Activated CD4-positive, alpha-beta T cell treated with anti-CD3 and anti-CD28 coated beads, Interleukin-2, amount 10 ng/mL, durations not matched to agents 24 days and 14 days (primary cell): ENCODE measurements around the gene C4orf36. TPM values are rescaled to one million over a fixed set of nuclear protein-coding genes. Genes with fewer than 3 reads are reported as not detected.

Source experiments
- DNase-seq: peaks from one replicate; pipeline ENCODE4 v3.0.0; 2022
- H3K27ac Mint-ChIP-seq: one replicate; pipeline ENCODE4 v1.8.0; 2022; ENCODE audit warnings: mild to moderate bottlenecking, mixed read lengths
- H3K27me3 Mint-ChIP-seq: one replicate; pipeline ENCODE4 v1.8.0; 2022; ENCODE audit warnings: mixed read lengths
- H3K36me3 Mint-ChIP-seq: one replicate; pipeline ENCODE4 v1.8.0; 2022; ENCODE audit warnings: low read depth, mild to moderate bottlenecking, mixed read lengths
- H3K4me1 Mint-ChIP-seq: one replicate; pipeline ENCODE4 v1.8.0; 2021; ENCODE audit warnings: mixed read lengths
- H3K4me3 Mint-ChIP-seq: one replicate; pipeline ENCODE4 v1.8.0; 2022; ENCODE audit warnings: mild to moderate bottlenecking, moderate library complexity, mixed read lengths
- H3K9me3 Mint-ChIP-seq: one replicate; pipeline ENCODE4 v1.8.0; 2021; ENCODE audit warnings: mixed read lengths
- intact Hi-C: fragments of 100-400 bp; cut with micrococcal nuclease; formaldehyde crosslinking; loops from one replicate; pipeline ENCODE4 v1.15.1; 2023
- total RNA-seq: library from RNA; stranded (reverse); gene quantifications from 2 replicates; pipeline ENCODE4 v1.2.3, GENCODE V29; 2022

The C4orf36 gene
- total RNA-seq, 1 donor from 2014 or later: not detected

- Mint-ChIP-seq H3K27me3 (peaks cover 3% of the 10 kb centered on the region), H3K4me3 (no peak overlapping the region), H3K9me3 (no peaks in the 10 kb centered on the region), H3K36me3 (no peaks in the 10 kb centered on the region), H3K27ac (no peak overlapping the region), H3K4me1 (no peaks in the 10 kb centered on the region)
- intact Hi-C loops: no loop called here
- no peak for DNase-seq
Measured at GRCh38 chr4:86857341-86858052, 34.7 kb downstream of the C4orf36 start.

GRCh38 chr4:86856896-86857295 lies 35.3 kb downstream of the C4orf36 start:
- no peaks in the 10 kb centered on the region for H3K4me1 Mint-ChIP-seq
- no peaks in the 10 kb centered on the region for H3K9me3 Mint-ChIP-seq
- H3K27ac Mint-ChIP-seq: no peak overlapping the region
- no peaks in the 10 kb centered on the region for H3K36me3 Mint-ChIP-seq
- peaks cover 3% of the 10 kb centered on the region for H3K27me3 Mint-ChIP-seq
- no peak overlapping the region for H3K4me3 Mint-ChIP-seq
- DNase-seq: no peak
- intact Hi-C loops: no loop called here

DNA sequence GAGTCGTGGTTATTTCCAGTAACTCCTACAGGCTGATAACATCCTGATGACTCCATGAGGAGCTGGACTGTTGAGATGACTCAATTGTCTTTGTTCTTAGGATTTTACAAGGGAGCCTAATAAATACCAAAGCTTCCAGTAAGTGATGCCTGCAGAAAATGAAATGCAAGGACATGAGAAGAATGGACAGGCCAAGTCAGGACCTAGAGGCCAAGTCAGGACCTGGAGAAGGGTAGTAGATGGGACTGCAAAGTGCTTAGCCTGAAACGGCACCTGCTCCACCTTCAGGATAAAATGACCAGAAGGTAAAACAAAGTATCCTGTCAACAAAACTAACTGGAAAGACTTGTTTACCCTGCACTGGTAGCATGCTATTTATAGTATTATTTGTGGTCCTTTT lies 36.6 kb downstream of the C4orf36 start:
- peaks cover 3% of the 10 kb centered on the region for H3K27me3 Mint-ChIP-seq
- no peak overlapping the region for H3K4me3 Mint-ChIP-seq

GRCh38 chr4:86853209-86853608 lies 39.0 kb downstream of the C4orf36 start:
- H3K27ac Mint-ChIP-seq: no peak overlapping the region
- H3K4me1 Mint-ChIP-seq: no peaks in the 10 kb centered on the region
- no peaks in the 10 kb centered on the region for H3K36me3 Mint-ChIP-seq
- no peak for DNase-seq
- intact Hi-C loops: no loop called here
- no peak overlapping the region for H3K4me3 Mint-ChIP-seq
- peaks cover 6% of the 10 kb centered on the region for H3K27me3 Mint-ChIP-seq
- H3K9me3 Mint-ChIP-seq: no peaks in the 10 kb centered on the region

More for the DNA sequence above, 36.6 kb downstream of the C4orf36 start:
- no peak for DNase-seq
- H3K36me3 Mint-ChIP-seq: no peaks in the 10 kb centered on the region
- intact Hi-C loops: no loop called here
- no peak overlapping the region for H3K27ac Mint-ChIP-seq
- no peaks in the 10 kb centered on the region for H3K4me1 Mint-ChIP-seq
- no peaks in the 10 kb centered on the region for H3K9me3 Mint-ChIP-seq

GRCh38 chr4:86848732-86849619 lies 43.2 kb downstream of the C4orf36 start, which contains the start of gene SLC10A6:
Gene SLC10A6 (minus strand): TSS chr4:86849384. CDS start chr4:86849115, 269 bp downstream.
- Mint-ChIP-seq H3K27ac (no peak within 1 kb of the TSS), H3K27me3 (peaks cover 3% of the 10 kb centered on the region), H3K36me3 (no peaks in the 10 kb centered on the region), H3K4me1 (no peaks in the 10 kb centered on the region), H3K9me3 (no peaks in the 10 kb centered on the region), H3K4me3 (no peak within 1 kb of the TSS)
- intact Hi-C loops: no loop called here
- DNase-seq: no peak

- H3K4me3 Mint-ChIP-seq: no peak overlapping the region
- intact Hi-C loops: no loop called here
- DNase-seq: no peak
- H3K27me3 Mint-ChIP-seq: peaks cover 3% of the 10 kb centered on the region
- H3K27ac Mint-ChIP-seq: no peak overlapping the region
- H3K4me1 Mint-ChIP-seq: no peaks in the 10 kb centered on the region
- no peaks in the 10 kb centered on the region for H3K36me3 Mint-ChIP-seq
- no peaks in the 10 kb centered on the region for H3K9me3 Mint-ChIP-seq
Measured at GRCh38 chr4:86848136-86848535, 44.1 kb downstream of the C4orf36 start.

DNA sequence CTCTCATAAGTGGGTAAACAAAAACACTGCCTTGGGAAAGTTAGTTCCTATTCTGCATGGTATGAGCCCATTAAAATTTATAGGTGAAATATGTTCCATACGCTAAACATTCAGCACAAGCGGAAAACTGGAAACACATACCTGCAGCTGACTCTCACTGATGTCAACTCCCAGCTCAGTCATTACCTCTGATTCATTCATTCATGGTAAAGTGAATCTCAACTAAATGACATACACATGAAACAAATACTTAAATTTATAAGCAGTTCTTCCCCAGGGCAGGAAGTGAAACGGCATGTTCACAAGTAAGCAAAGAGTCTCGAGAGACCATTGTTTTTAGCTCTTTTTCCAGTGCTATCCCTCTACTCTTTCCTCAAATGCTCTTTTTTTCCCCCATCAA lies 44.7 kb downstream of the C4orf36 start:
- Mint-ChIP-seq H3K36me3 (no peaks in the 10 kb centered on the region), H3K4me3 (no peak overlapping the region), H3K9me3 (no peaks in the 10 kb centered on the region), H3K27me3 (peaks cover 3% of the 10 kb centered on the region), H3K27ac (no peak overlapping the region), H3K4me1 (no peaks in the 10 kb centered on the region)
- no peak for DNase-seq
- intact Hi-C loops: no loop called here

GRCh38 chr4:86846921-86847320 lies 45.3 kb downstream of the C4orf36 start:
- no peak overlapping the region for H3K4me3 Mint-ChIP-seq
- H3K4me1 Mint-ChIP-seq: no peaks in the 10 kb centered on the region
- peaks cover 3% of the 10 kb centered on the region for H3K27me3 Mint-ChIP-seq
- intact Hi-C loops: no loop called here
- no peak overlapping the region for H3K27ac Mint-ChIP-seq
- no peaks in the 10 kb centered on the region for H3K9me3 Mint-ChIP-seq
- DNase-seq: no peak
- no peaks in the 10 kb centered on the region for H3K36me3 Mint-ChIP-seq

- H3K9me3 Mint-ChIP-seq: no peaks in the 10 kb centered on the region
- no peak for DNase-seq
- peaks cover 3% of the 10 kb centered on the region for H3K27me3 Mint-ChIP-seq
- H3K36me3 Mint-ChIP-seq: no peaks in the 10 kb centered on the region
- no peaks in the 10 kb centered on the region for H3K4me1 Mint-ChIP-seq
- intact Hi-C loops: no loop called here
- no peak overlapping the region for H3K27ac Mint-ChIP-seq
- H3K4me3 Mint-ChIP-seq: no peak overlapping the region
Measured at GRCh38 chr4:86845593-86845992, 46.6 kb downstream of the C4orf36 start.

- Mint-ChIP-seq H3K27ac (no peak overlapping the region), H3K36me3 (no peaks in the 10 kb centered on the region), H3K27me3 (no peaks in the 10 kb centered on the region), H3K9me3 (no peaks in the 10 kb centered on the region), H3K4me3 (no peak overlapping the region), H3K4me1 (no peaks in the 10 kb centered on the region)
- intact Hi-C loops: no loop called here
- DNase-seq: no peak
Measured at GRCh38 chr4:86841309-86841708, 50.9 kb downstream of the C4orf36 start.

- no peaks in the 10 kb centered on the region for H3K4me1 Mint-ChIP-seq
- no peaks in the 10 kb centered on the region for H3K36me3 Mint-ChIP-seq
- intact Hi-C loops: no loop called here
- H3K27me3 Mint-ChIP-seq: no peaks in the 10 kb centered on the region
- H3K9me3 Mint-ChIP-seq: no peaks in the 10 kb centered on the region
- no peak for DNase-seq
- no peak overlapping the region for H3K27ac Mint-ChIP-seq
- no peak overlapping the region for H3K4me3 Mint-ChIP-seq
Measured at GRCh38 chr4:86840858-86841257, 51.4 kb downstream of the C4orf36 start.

GRCh38 chr4:86837691-86838503 lies 54.3 kb downstream of the C4orf36 start:
- intact Hi-C loops: no loop called here

DNA sequence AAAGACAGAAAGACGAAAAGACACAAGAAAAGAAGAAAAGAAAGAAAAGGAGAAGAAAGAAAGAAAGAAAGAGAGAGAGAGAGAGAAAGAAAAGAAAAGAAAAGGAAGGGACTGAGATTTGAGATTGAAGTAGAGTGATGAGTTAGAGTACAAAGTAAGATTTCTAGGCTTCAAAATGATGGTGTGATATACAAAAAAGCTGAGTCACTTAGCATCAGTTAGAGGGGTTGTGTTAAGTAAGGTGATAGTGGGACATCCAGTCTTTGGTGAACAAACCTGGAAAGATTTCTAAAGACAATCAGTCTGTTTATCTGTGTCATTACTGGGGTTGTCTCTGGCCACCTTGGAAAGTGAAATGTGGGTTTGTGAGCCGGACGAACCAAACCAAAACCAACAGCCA lies 56.5 kb downstream of the C4orf36 start:
- H3K4me1 Mint-ChIP-seq: no peaks in the 10 kb centered on the region
- DNase-seq: no peak
- no peak overlapping the region for H3K27ac Mint-ChIP-seq
- intact Hi-C loops: no loop called here
- no peaks in the 10 kb centered on the region for H3K9me3 Mint-ChIP-seq
- no peaks in the 10 kb centered on the region for H3K27me3 Mint-ChIP-seq
- no peaks in the 10 kb centered on the region for H3K36me3 Mint-ChIP-seq
- H3K4me3 Mint-ChIP-seq: no peak overlapping the region

More at GRCh38 chr4:86837691-86838503, 54.3 kb downstream of the C4orf36 start:
- no peaks in the 10 kb centered on the region for H3K9me3 Mint-ChIP-seq
- no peak overlapping the region for H3K4me3 Mint-ChIP-seq
- H3K27me3 Mint-ChIP-seq: no peaks in the 10 kb centered on the region
- H3K27ac Mint-ChIP-seq: no peak overlapping the region
- no peaks in the 10 kb centered on the region for H3K36me3 Mint-ChIP-seq
- no peak for DNase-seq
- H3K4me1 Mint-ChIP-seq: no peaks in the 10 kb centered on the region

DNA sequence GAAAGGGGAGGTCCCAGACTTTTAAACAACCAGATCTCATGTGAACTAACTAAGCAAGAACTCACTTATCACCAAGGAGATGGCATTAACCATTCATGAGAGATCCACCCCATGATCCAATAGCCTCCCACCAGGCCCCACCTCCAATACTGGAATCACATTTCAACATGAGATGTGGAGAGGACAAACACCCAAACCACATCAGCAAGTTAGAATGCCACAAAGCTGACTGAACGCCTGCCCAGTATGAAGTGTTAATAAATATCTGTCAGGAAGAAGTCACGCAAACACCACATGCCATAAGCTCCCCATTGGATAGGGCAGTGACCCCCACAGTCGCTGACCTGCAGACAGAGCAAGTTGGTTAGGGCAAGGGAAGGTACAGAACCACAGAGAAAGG lies 57.3 kb downstream of the C4orf36 start:
- Mint-ChIP-seq H3K36me3 (no peaks in the 10 kb centered on the region), H3K27me3 (no peaks in the 10 kb centered on the region), H3K4me3 (no peak overlapping the region), H3K27ac (no peak overlapping the region), H3K9me3 (no peaks in the 10 kb centered on the region), H3K4me1 (no peaks in the 10 kb centered on the region)
- intact Hi-C loops: no loop called here
- DNase-seq: no peak
